ENCODE data around the gene TNS3. TPM values are rescaled to one million over a fixed set of nuclear protein-coding genes. Genes with fewer than 3 reads are reported as not detected.

Gene TNS3
- total and polyA plus RNA-seq, 2 donors (not counting 1 experiment from before 2014, with no cell fraction given), result 11.4 to 77.5 TPM

DNA sequence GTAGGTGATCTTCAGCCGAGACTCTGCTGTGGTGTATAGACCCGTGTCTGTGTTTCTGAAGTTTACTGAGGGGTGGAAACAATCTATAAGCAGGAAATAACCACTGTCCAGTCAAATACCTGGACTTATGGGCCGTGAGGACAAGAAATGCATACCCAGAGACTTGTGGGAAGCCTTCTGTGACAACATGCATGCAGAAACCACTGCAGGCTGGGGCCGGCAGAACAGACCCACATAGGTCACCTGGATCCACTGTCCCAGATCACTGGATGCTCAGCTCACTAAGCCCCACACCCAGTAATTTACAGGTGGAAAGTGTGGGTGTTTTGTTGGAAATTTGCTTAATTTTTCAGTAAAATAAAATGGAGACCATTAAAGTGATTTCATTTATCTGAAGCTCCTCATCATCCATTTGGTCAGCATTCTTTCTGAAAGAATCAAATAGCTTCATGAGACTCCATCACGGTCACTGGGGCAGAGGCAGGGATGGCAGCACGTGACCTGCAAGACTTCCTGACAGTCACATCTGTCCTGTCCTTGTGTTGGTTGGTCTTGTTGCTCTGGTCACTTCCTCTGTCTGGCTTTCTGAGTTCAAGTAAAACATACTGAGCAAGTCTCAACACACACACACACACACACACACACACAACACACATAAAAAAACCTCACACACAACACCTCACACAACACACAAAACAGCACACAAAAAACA, 108.3 kb downstream of the TNS3 start:
- ATAC-seq (ENCODE audit: low read depth) (no peak), DNase-seq (no peak)
- intact Hi-C loops (cut with micrococcal nuclease), result loop anchor here (2.0 kb wide), 1 partner anchor 129 kb away; no protein-coding TSS in a partner anchor
- H2AFZ ChIP-seq (ENCODE audit: insufficient read depth, low read depth, low read length, poor library complexity, severe bottlenecking), result no peak overlapping the region
- WGBS (ENCODE audit: insufficient coverage), result 68% methylated on average over 4 of the region's 6 CpGs
- Mint-ChIP-seq H3K4me1 (peaks cover 19% of the 10 kb centered on the region), H3K27me3 (no peaks in the 10 kb centered on the region), H3K9me3 (ENCODE audit: insufficient read depth) (no peaks in the 10 kb centered on the region), H3K27ac (no peak overlapping the region), H3K4me3 (no peak overlapping the region)
- H4K20me1 ChIP-seq (ENCODE audit: control insufficient read depth, insufficient read depth, low read length, poor library complexity, severe bottlenecking), result peaks cover 18% of the 10 kb centered on the region
- ChIA-PET POLR2A (no interaction called here), CTCF (no interaction called here)
- TF ChIP-seq, protein P1, sequence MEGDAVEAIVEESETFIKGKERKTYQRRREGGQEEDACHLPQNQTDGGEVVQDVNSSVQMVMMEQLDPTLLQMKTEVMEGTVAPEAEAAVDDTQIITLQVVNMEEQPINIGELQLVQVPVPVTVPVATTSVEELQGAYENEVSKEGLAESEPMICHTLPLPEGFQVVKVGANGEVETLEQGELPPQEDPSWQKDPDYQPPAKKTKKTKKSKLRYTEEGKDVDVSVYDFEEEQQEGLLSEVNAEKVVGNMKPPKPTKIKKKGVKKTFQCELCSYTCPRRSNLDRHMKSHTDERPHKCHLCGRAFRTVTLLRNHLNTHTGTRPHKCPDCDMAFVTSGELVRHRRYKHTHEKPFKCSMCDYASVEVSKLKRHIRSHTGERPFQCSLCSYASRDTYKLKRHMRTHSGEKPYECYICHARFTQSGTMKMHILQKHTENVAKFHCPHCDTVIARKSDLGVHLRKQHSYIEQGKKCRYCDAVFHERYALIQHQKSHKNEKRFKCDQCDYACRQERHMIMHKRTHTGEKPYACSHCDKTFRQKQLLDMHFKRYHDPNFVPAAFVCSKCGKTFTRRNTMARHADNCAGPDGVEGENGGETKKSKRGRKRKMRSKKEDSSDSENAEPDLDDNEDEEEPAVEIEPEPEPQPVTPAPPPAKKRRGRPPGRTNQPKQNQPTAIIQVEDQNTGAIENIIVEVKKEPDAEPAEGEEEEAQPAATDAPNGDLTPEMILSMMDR (IDR thresholded peaks at IDR 0.05), result no peak
- TF ChIP-seq EZH2 (IDR thresholded peaks at IDR 0.05; ENCODE audit: borderline replicate concordance, insufficient read depth, low read depth, low read length, poor library complexity, severe bottlenecking), result no peak
- peaks cover 42% of the 10 kb centered on the region for H3K79me2 ChIP-seq (ENCODE audit: control insufficient read depth, insufficient read depth, low read length)
- no peak overlapping the region for H3K9ac ChIP-seq (ENCODE audit: low read length)
- H3K4me1 ChIP-seq (ENCODE audit: control insufficient read depth in 2 of 2, insufficient read depth in 2 of 2, low read length in 2 of 2), result peaks cover 23 to 33% of the 10 kb centered on the region in 2 donors
- H3K27me3 ChIP-seq (replicated peaks in 1 of 4; ENCODE audit: control extremely low read depth in 1 of 4, control insufficient read depth in 3 of 4, insufficient read depth in 4 of 4, low read length in 3 of 4), result no peaks in the 10 kb centered on the region
- peaks cover 0 to 9% of the 10 kb centered on the region in 2 experiments for H3K36me3 ChIP-seq (replicated peaks in 1 of 2; ENCODE audit: control extremely low read depth in 1 of 2, control insufficient read depth in 1 of 2, extremely low read depth in 1 of 2, insufficient read depth in 2 of 2, low read length in 1 of 2)
- no peak overlapping the region for H3K4me2 ChIP-seq (replicated peaks; ENCODE audit: low read depth, low read length, poor library complexity, severe bottlenecking)
- no peak overlapping the region for H3K27ac ChIP-seq (ENCODE audit: low read length in 2 of 2)
- H3K4me3 ChIP-seq (ENCODE audit: control extremely low read depth in 1 of 5, extremely low read depth in 1 of 5, insufficient read depth in 1 of 5, low read depth in 2 of 5, low read length in 4 of 5), result no peak overlapping the region
- no peaks in the 10 kb centered on the region for H3K9me3 ChIP-seq (ENCODE audit: control extremely low read depth in 1 of 3, control insufficient read depth in 2 of 3, insufficient read depth in 1 of 3, low read length in 2 of 3)

DNA sequence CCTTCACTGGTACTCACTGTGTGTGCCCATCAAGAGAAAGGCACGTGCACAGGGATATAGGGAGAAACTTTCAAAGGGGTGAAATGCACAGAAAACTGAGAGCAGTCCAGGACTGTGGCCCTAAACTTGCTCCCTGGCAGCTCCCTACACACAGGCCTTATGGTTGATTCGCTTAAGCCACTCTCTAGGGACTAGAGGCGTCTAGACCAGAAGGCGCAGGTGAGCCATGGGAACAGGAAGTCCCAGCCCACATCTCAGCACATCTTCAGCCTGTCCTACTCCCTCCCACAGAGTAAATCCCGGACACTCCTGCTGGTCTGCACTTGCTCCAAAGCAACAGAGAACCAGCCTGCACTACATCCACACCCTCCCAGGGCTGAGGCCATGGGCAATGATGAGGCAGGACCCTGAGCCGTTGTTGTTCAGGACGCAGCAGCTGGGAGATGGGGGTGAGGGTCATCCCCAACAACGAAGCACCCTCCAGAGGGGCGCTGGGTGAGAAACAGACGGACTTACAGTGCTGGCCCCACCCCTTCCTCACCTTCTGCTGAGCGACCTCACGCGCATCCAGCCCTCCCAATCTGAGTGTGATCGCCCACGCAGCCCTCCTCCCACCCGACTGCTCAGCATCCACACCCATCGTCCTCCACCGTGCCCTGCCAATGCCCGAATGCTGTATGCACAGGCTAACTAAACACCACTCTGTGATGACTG, 109.3 kb downstream of the TNS3 start:
- Histone ChIP-seq H3K36me3 (replicated peaks in 1 of 2; ENCODE audit: control extremely low read depth in 1 of 2, control insufficient read depth in 1 of 2, extremely low read depth in 1 of 2, insufficient read depth in 2 of 2, low read length in 1 of 2) (peaks cover 0 to 9% of the 10 kb centered on the region in 2 experiments), H3K9me3 (ENCODE audit: control extremely low read depth in 1 of 3, control insufficient read depth in 2 of 3, insufficient read depth in 1 of 3, low read length in 2 of 3) (no peaks in the 10 kb centered on the region), H2AFZ (ENCODE audit: insufficient read depth, low read depth, low read length, poor library complexity, severe bottlenecking) (no peak overlapping the region), H3K9ac (ENCODE audit: low read length) (no peak overlapping the region), H3K4me1 (ENCODE audit: control insufficient read depth in 2 of 2, insufficient read depth in 2 of 2, low read length in 2 of 2) (peaks cover 23 to 33% of the 10 kb centered on the region in 2 donors), H3K27me3 (replicated peaks in 1 of 4; ENCODE audit: control extremely low read depth in 1 of 4, control insufficient read depth in 3 of 4, insufficient read depth in 4 of 4, low read length in 3 of 4) (no peaks in the 10 kb centered on the region), H4K20me1 (ENCODE audit: control insufficient read depth, insufficient read depth, low read length, poor library complexity, severe bottlenecking) (peaks cover 18% of the 10 kb centered on the region), H3K4me3 (ENCODE audit: control extremely low read depth in 1 of 5, extremely low read depth in 1 of 5, insufficient read depth in 1 of 5, low read depth in 2 of 5, low read length in 4 of 5) (no peak overlapping the region), H3K79me2 (ENCODE audit: control insufficient read depth, insufficient read depth, low read length) (peaks cover 35% of the 10 kb centered on the region), H3K27ac (ENCODE audit: low read length in 2 of 2) (no peak overlapping the region), H3K4me2 (replicated peaks; ENCODE audit: low read depth, low read length, poor library complexity, severe bottlenecking) (no peak overlapping the region)
- TF ChIP-seq, protein P1 (IDR thresholded peaks at IDR 0.05), result no peak
- TF ChIP-seq EZH2 (IDR thresholded peaks at IDR 0.05; ENCODE audit: borderline replicate concordance, insufficient read depth, low read depth, low read length, poor library complexity, severe bottlenecking), result no peak
- no peaks in the 10 kb centered on the region for H3K27me3 Mint-ChIP-seq
- POLR2A ChIA-PET, result no interaction called here
- peak; percentile 16 for ATAC-seq (ENCODE audit: low read depth)
- peak overlapping the region; percentile 5 for H3K4me3 Mint-ChIP-seq
- WGBS (ENCODE audit: insufficient coverage), result 76% methylated on average over 14 of the region's 19 CpGs
- no peak for DNase-seq
- H3K27ac Mint-ChIP-seq, result no peak overlapping the region
- intact Hi-C loops (cut with micrococcal nuclease), result no loop called here
- CTCF ChIA-PET, result no interaction called here
- H3K9me3 Mint-ChIP-seq (ENCODE audit: insufficient read depth), result no peaks in the 10 kb centered on the region
- H3K4me1 Mint-ChIP-seq, result peaks cover 14% of the 10 kb centered on the region

Data from B cell (primary cell).